ENCODE measurements around the gene RNF181.
"Not testable (repeated sequence)": the region's sequence is repeated elsewhere in the genome, so short reads cannot be mapped to it uniquely, and the experiment has no call there.

RNF181 gene

GRCh38 chr2:85597241-85597640, 1.7 kb downstream of the RNF181 start:
- no peak for DNase-seq

- DNase-seq = no peak
Observed at GRCh38 chr2:85598594-85599340, 3.2 kb downstream of the RNF181 start.

- DNase-seq = no peak
Observed at GRCh38 chr2:85599468-85600234, 4.1 kb downstream of the RNF181 start.

GRCh38 chr2:85600235-85600575, 4.7 kb downstream of the RNF181 start:
- DNase-seq = no peak

- no peak for DNase-seq
Observed at GRCh38 chr2:85600951-85601770, 5.6 kb downstream of the RNF181 start.

- DNase-seq = no peak
Observed at GRCh38 chr2:85601771-85602475, 6.4 kb downstream of the RNF181 start.

GRCh38 chr2:85602476-85603234, 7.1 kb downstream of the RNF181 start, which contains the start of gene TMEM150A:
TSS of gene TMEM150A (minus strand) at chr2:85602698. CDS start at chr2:85601948, 750 bp downstream.
- DNase-seq = peak; percentile 19

- not testable (repeated sequence) for DNase-seq
Observed at GRCh38 chr2:85604133-85604444, 8.5 kb downstream of the RNF181 start.

GRCh38 chr2:85604568-85605339, 9.2 kb downstream of the RNF181 start:
- no peak for DNase-seq

- no peak for DNase-seq
Observed at GRCh38 chr2:85605406-85606115, 10.0 kb downstream of the RNF181 start.

- DNase-seq = no peak
Observed at GRCh38 chr2:85606116-85606455, 10.5 kb downstream of the RNF181 start.

- DNase-seq = no peak
Observed at GRCh38 chr2:85607268-85608215, 12.0 kb downstream of the RNF181 start.

GRCh38 chr2:85611217-85611704, 15.7 kb downstream of the RNF181 start:
- no peak for DNase-seq

GRCh38 chr2:85611705-85612587, 16.4 kb downstream of the RNF181 start, which contains the start of gene C2orf68:
TSS of gene C2orf68 (minus strand) at chr2:85612066. CDS start at chr2:85611984, 82 bp downstream.
- DNase-seq = peak; percentile 49

GRCh38 chr2:85613717-85614515, 18.4 kb downstream of the RNF181 start:
- DNase-seq = no peak

- DNase-seq = not testable (repeated sequence)
Observed at GRCh38 chr2:85614757-85615156, 19.2 kb downstream of the RNF181 start.

- no peak for DNase-seq
Observed at GRCh38 chr2:85615413-85615728, 19.8 kb downstream of the RNF181 start.

All from NCI-H524 treated with DMSO at 0.1 percent for 48 hours (cell line).